GM21515 (cell line): ENCODE measurements around the gene TNFSF13.
"Not testable (repeated sequence)": the region's sequence is repeated elsewhere in the genome, so short reads cannot be mapped to it uniquely, and the experiment has no call there.

Source experiments
- ATAC-seq: cut with Tn5 transposase; IDR thresholded peaks from one replicate; pipeline ENCODE4 v1.9.1; 2021; ENCODE audit not compliant: unreplicated experiment

Gene TNFSF13

GRCh38 chr17:7589891-7590691 lies 31.5 kb downstream of the TNFSF13 start, which contains the start of gene SOX15:
SOX15 (minus strand) TSS chr17:7590094; CDS start chr17:7589676, 418 bp downstream.
- no peak for ATAC-seq

GRCh38 chr17:7590743-7591142 lies 32.2 kb downstream of the TNFSF13 start:
- ATAC-seq, result no peak

- no peak for ATAC-seq
Measured at GRCh38 chr17:7591596-7591995, 33.0 kb downstream of the TNFSF13 start.

GRCh38 chr17:7592422-7593021 lies 34.0 kb downstream of the TNFSF13 start:
- no peak for ATAC-seq

GRCh38 chr17:7593296-7593695 lies 34.7 kb downstream of the TNFSF13 start:
- ATAC-seq, result no peak

- ATAC-seq, result not testable (repeated sequence)
Measured at GRCh38 chr17:7597561-7597960, 39.0 kb downstream of the TNFSF13 start.

- ATAC-seq, result no peak
Measured at GRCh38 chr17:7606280-7606679, 47.7 kb downstream of the TNFSF13 start.

GRCh38 chr17:7610641-7611040 lies 52.1 kb downstream of the TNFSF13 start:
- ATAC-seq, result no peak
